ENCODE data around the gene CTDNEP1.

CTDNEP1 gene

GRCh38 chr17:7250695-7251627 is 573 bp downstream of the CTDNEP1 start:
- no peak for DNase-seq (ENCODE audit: low spot score)
- H3K4me2 ChIP-seq (ENCODE audit: insufficient read depth, low read length, poor library complexity, severe bottlenecking): peak overlapping the region; percentile 92
- no peak overlapping the region for H3K4ac ChIP-seq (ENCODE audit: low read length)
- peak overlapping the region; percentile 93 for H3K18ac ChIP-seq (ENCODE audit: low read length)
- no CpG with 5 or more reads among the region's 55 CpGs for WGBS, 2 donors (ENCODE audit: extremely low coverage in 2 of 2, insufficient read length in 2 of 2, insufficient replicate concordance in 1 of 2)
- no peak overlapping the region for H2BK12ac ChIP-seq (ENCODE audit: low read length)
- peak overlapping the region; percentile 37 for H3K23ac ChIP-seq (ENCODE audit: low read depth, low read length, poor library complexity)
- H2BK15ac ChIP-seq (ENCODE audit: low read length): no peak overlapping the region
- H4K8ac ChIP-seq (ENCODE audit: low read depth, low read length): no peak overlapping the region
- H2BK5ac ChIP-seq (ENCODE audit: low read length): peak overlapping the region; percentile 90
- H3K27me3 ChIP-seq (ENCODE audit: control insufficient read depth in 3 of 3, insufficient read depth in 3 of 3, low read depth in 1 of 3, low read length in 3 of 3): no peaks in the 10 kb centered on the region
- H3K14ac ChIP-seq (ENCODE audit: low read length): no peak overlapping the region
- peak overlapping the region; percentile 97 for H3K9ac ChIP-seq (ENCODE audit: low read depth, low read length, poor library complexity)
- H3K36me3 ChIP-seq (replicated peaks in 1 of 2; ENCODE audit: control insufficient read depth in 2 of 2, insufficient read depth in 2 of 2, low read length in 2 of 2): peaks cover 16 to 52% of the 10 kb centered on the region in 2 donors
- H3K4me1 ChIP-seq (ENCODE audit: control insufficient read depth in 2 of 2, insufficient read depth in 1 of 2, low read depth in 1 of 2, low read length in 2 of 2): peaks cover 11 to 13% of the 10 kb centered on the region in 2 donors
- peak overlapping the region; percentile 99 for H3K27ac ChIP-seq (replicated peaks; ENCODE audit: low read length)
- no peak overlapping the region for H2BK120ac ChIP-seq (ENCODE audit: low read depth, low read length)
- H3K9me3 ChIP-seq (replicated peaks in 1 of 2; ENCODE audit: control insufficient read depth in 2 of 2, insufficient read depth in 1 of 2, low read depth in 1 of 2, low read length in 2 of 2): no peaks in the 10 kb centered on the region
- H3K79me1 ChIP-seq (ENCODE audit: low read depth, low read length): peaks cover 15% of the 10 kb centered on the region
- peak overlapping the region; percentile 90 for H2AFZ ChIP-seq (ENCODE audit: low read length)
- no peak overlapping the region for H4K91ac ChIP-seq (ENCODE audit: low read depth, low read length, poor library complexity)
- H2AK5ac ChIP-seq (ENCODE audit: low read depth, low read length): no peak overlapping the region
- peak overlapping the region; percentile 64 to 85 for H3K4me3 ChIP-seq (ENCODE audit: low read length in 2 of 2)

- Histone ChIP-seq H3K14ac (ENCODE audit: low read length) (no peak overlapping the region), H4K8ac (ENCODE audit: low read depth, low read length) (no peak overlapping the region), H2BK5ac (ENCODE audit: low read length) (no peak overlapping the region), H2BK120ac (ENCODE audit: low read depth, low read length) (no peak overlapping the region), H3K79me1 (ENCODE audit: low read depth, low read length) (peaks cover 15% of the 10 kb centered on the region), H3K9me3 (replicated peaks in 1 of 2; ENCODE audit: control insufficient read depth in 2 of 2, insufficient read depth in 1 of 2, low read depth in 1 of 2, low read length in 2 of 2) (no peaks in the 10 kb centered on the region), H3K18ac (ENCODE audit: low read length) (no peak overlapping the region), H3K9ac (ENCODE audit: low read depth, low read length, poor library complexity) (no peak overlapping the region), H3K4ac (ENCODE audit: low read length) (no peak overlapping the region), H3K23ac (ENCODE audit: low read depth, low read length, poor library complexity) (no peak overlapping the region), H4K91ac (ENCODE audit: low read depth, low read length, poor library complexity) (no peak overlapping the region), H3K4me2 (ENCODE audit: insufficient read depth, low read length, poor library complexity, severe bottlenecking) (peak overlapping the region; percentile 92), H3K27me3 (ENCODE audit: control insufficient read depth in 3 of 3, insufficient read depth in 3 of 3, low read depth in 1 of 3, low read length in 3 of 3) (no peaks in the 10 kb centered on the region), H3K4me3 (ENCODE audit: low read length in 2 of 2) (peak overlapping the region in 1 of 2 donors; percentile 64), H2BK12ac (ENCODE audit: low read length) (no peak overlapping the region), H3K27ac (replicated peaks; ENCODE audit: low read length) (no peak overlapping the region), H3K36me3 (replicated peaks in 1 of 2; ENCODE audit: control insufficient read depth in 2 of 2, insufficient read depth in 2 of 2, low read length in 2 of 2) (peaks cover 17 to 48% of the 10 kb centered on the region in 2 donors), H2AFZ (ENCODE audit: low read length) (no peak overlapping the region), H3K4me1 (ENCODE audit: control insufficient read depth in 2 of 2, insufficient read depth in 1 of 2, low read depth in 1 of 2, low read length in 2 of 2) (peaks cover 11 to 13% of the 10 kb centered on the region in 2 donors), H2AK5ac (ENCODE audit: low read depth, low read length) (no peak overlapping the region), H2BK15ac (ENCODE audit: low read length) (no peak overlapping the region)
- WGBS, 2 donors (ENCODE audit: extremely low coverage in 2 of 2, insufficient read length in 2 of 2, insufficient replicate concordance in 1 of 2): no CpG with 5 or more reads among the region's 7 CpGs
- no peak for DNase-seq (ENCODE audit: low spot score)
Observed at GRCh38 chr17:7249830-7250229, 1.7 kb downstream of the CTDNEP1 start.

GRCh38 chr17:7249214-7249613 is 2.3 kb downstream of the CTDNEP1 start:
- Histone ChIP-seq H3K4ac (ENCODE audit: low read length) (no peak overlapping the region), H3K27me3 (ENCODE audit: control insufficient read depth in 3 of 3, insufficient read depth in 3 of 3, low read depth in 1 of 3, low read length in 3 of 3) (no peaks in the 10 kb centered on the region), H3K36me3 (replicated peaks in 1 of 2; ENCODE audit: control insufficient read depth in 2 of 2, insufficient read depth in 2 of 2, low read length in 2 of 2) (peaks cover 19 to 48% of the 10 kb centered on the region in 2 donors), H3K14ac (ENCODE audit: low read length) (no peak overlapping the region), H2BK5ac (ENCODE audit: low read length) (no peak overlapping the region), H2AK5ac (ENCODE audit: low read depth, low read length) (no peak overlapping the region), H3K9me3 (replicated peaks in 1 of 2; ENCODE audit: control insufficient read depth in 2 of 2, insufficient read depth in 1 of 2, low read depth in 1 of 2, low read length in 2 of 2) (no peaks in the 10 kb centered on the region), H2AFZ (ENCODE audit: low read length) (no peak overlapping the region), H3K4me3 (ENCODE audit: low read length in 2 of 2) (peak overlapping the region; percentile 0 to 1), H4K91ac (ENCODE audit: low read depth, low read length, poor library complexity) (no peak overlapping the region), H3K18ac (ENCODE audit: low read length) (no peak overlapping the region), H2BK12ac (ENCODE audit: low read length) (no peak overlapping the region), H4K8ac (ENCODE audit: low read depth, low read length) (no peak overlapping the region), H3K4me2 (ENCODE audit: insufficient read depth, low read length, poor library complexity, severe bottlenecking) (no peak overlapping the region), H2BK120ac (ENCODE audit: low read depth, low read length) (no peak overlapping the region), H3K23ac (ENCODE audit: low read depth, low read length, poor library complexity) (no peak overlapping the region), H3K4me1 (ENCODE audit: control insufficient read depth in 2 of 2, insufficient read depth in 1 of 2, low read depth in 1 of 2, low read length in 2 of 2) (peaks cover 11 to 13% of the 10 kb centered on the region in 2 donors), H3K27ac (replicated peaks; ENCODE audit: low read length) (no peak overlapping the region), H3K79me1 (ENCODE audit: low read depth, low read length) (peaks cover 15% of the 10 kb centered on the region), H3K9ac (ENCODE audit: low read depth, low read length, poor library complexity) (no peak overlapping the region), H2BK15ac (ENCODE audit: low read length) (no peak overlapping the region)
- WGBS, 2 donors (ENCODE audit: extremely low coverage in 2 of 2, insufficient read length in 2 of 2, insufficient replicate concordance in 1 of 2): no CpG with 5 or more reads among the region's 6 CpGs
- no peak for DNase-seq (ENCODE audit: low spot score)

GRCh38 chr17:7248796-7249195 is 2.7 kb downstream of the CTDNEP1 start:
- Histone ChIP-seq H3K9me3 (replicated peaks in 1 of 2; ENCODE audit: control insufficient read depth in 2 of 2, insufficient read depth in 1 of 2, low read depth in 1 of 2, low read length in 2 of 2) (no peaks in the 10 kb centered on the region), H2BK15ac (ENCODE audit: low read length) (no peak overlapping the region), H2AK5ac (ENCODE audit: low read depth, low read length) (no peak overlapping the region), H2BK5ac (ENCODE audit: low read length) (no peak overlapping the region), H3K14ac (ENCODE audit: low read length) (no peak overlapping the region), H3K4ac (ENCODE audit: low read length) (no peak overlapping the region), H2AFZ (ENCODE audit: low read length) (no peak overlapping the region), H4K8ac (ENCODE audit: low read depth, low read length) (no peak overlapping the region), H4K91ac (ENCODE audit: low read depth, low read length, poor library complexity) (no peak overlapping the region), H3K27ac (replicated peaks; ENCODE audit: low read length) (no peak overlapping the region), H3K23ac (ENCODE audit: low read depth, low read length, poor library complexity) (no peak overlapping the region), H3K79me1 (ENCODE audit: low read depth, low read length) (peaks cover 15% of the 10 kb centered on the region), H3K18ac (ENCODE audit: low read length) (no peak overlapping the region), H3K27me3 (ENCODE audit: control insufficient read depth in 3 of 3, insufficient read depth in 3 of 3, low read depth in 1 of 3, low read length in 3 of 3) (no peaks in the 10 kb centered on the region), H2BK120ac (ENCODE audit: low read depth, low read length) (no peak overlapping the region), H3K4me3 (ENCODE audit: low read length in 2 of 2) (no peak overlapping the region), H3K4me2 (ENCODE audit: insufficient read depth, low read length, poor library complexity, severe bottlenecking) (no peak overlapping the region), H2BK12ac (ENCODE audit: low read length) (no peak overlapping the region), H3K9ac (ENCODE audit: low read depth, low read length, poor library complexity) (no peak overlapping the region), H3K36me3 (replicated peaks in 1 of 2; ENCODE audit: control insufficient read depth in 2 of 2, insufficient read depth in 2 of 2, low read length in 2 of 2) (peaks cover 22 to 49% of the 10 kb centered on the region in 2 donors), H3K4me1 (ENCODE audit: control insufficient read depth in 2 of 2, insufficient read depth in 1 of 2, low read depth in 1 of 2, low read length in 2 of 2) (peaks cover 11 to 13% of the 10 kb centered on the region in 2 donors)
- no CpG with 5 or more reads among the region's 4 CpGs for WGBS, 2 donors (ENCODE audit: extremely low coverage in 2 of 2, insufficient read length in 2 of 2, insufficient replicate concordance in 1 of 2)
- DNase-seq (ENCODE audit: low spot score): no peak
